HG03108 (cell line): ENCODE data around the gene CIAPIN1.

ENCODE experiments used
- ATAC-seq: cut with Tn5 transposase; IDR thresholded peaks from one replicate; pipeline ENCODE4 v1.9.1; 2021; ENCODE audit warnings: moderate library complexity; ENCODE audit not compliant: unreplicated experiment

The CIAPIN1 gene

DNA sequence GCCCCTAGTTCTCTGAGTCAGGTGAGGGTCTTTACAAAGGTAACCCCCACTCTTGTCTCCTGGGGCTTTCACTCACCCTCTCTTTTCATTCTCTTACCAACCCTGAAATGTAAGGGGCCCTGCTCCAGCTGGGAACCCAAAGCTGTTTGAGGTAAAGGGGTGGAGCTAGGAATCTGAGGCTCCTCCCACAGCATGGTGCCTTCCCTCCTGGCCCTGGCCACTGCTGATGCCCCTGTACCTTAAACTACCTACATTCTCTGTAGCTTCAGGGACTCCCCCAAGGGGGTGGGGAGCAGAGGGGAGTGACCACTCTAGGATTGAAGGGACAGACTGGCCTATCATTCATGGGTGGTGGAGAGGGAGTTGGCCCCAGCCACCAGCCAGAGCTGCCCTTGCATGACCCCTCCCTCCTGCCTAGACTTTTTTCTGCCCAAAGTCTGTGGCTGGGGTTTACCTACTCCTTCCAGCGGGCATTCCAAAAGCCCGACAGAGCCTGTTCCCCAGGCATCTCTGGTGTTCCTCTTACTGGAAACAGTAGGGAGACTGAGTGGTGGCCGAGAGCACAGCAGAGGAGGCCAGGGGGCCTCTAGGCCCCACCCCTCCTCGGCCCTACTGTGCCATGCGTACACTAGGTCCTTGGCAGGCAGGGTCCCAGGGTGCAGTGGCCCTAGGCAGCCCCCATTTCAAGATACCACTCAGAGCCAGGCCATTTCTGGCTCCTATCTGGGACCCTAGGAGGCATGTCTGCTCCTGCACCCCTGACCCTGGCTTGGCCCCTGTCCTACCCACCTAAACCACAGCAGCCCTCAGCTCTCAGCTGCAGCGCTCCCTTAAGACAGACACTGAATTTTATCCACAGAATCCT, 29.6 kb upstream of the CIAPIN1 start:
- ATAC-seq = no peak

DNA sequence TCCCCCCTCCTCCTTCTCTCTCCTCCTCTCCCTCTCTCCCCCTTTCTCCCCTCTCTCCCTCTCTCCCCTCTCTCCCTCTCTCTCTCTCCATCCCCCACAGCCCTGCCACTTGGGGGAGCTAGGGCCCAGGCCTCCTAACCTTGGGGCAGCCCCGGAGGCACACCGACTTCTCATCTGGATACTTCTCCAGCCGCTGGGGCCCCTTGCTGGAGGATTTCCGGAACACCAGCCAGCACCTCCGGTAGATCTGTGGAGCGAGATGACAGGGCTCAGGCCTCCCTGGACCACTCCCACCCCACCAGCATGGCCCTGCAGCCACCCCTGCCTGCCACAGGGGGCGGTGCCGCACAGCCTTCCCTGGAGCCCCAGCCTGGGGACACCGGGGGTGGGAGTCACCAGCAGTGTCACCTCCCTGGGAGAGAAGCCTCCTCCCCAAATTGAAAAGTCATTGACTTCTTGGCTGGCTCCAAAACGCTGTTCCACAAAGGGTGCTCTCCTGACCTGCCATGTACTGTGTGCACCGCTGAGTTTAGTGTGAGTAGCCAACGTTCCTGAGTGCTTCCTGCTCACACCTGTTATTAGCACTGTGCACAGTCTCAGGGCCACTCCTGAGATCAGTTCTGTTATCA, 28.6 kb upstream of the CIAPIN1 start:
- ATAC-seq = peak; percentile 85

DNA sequence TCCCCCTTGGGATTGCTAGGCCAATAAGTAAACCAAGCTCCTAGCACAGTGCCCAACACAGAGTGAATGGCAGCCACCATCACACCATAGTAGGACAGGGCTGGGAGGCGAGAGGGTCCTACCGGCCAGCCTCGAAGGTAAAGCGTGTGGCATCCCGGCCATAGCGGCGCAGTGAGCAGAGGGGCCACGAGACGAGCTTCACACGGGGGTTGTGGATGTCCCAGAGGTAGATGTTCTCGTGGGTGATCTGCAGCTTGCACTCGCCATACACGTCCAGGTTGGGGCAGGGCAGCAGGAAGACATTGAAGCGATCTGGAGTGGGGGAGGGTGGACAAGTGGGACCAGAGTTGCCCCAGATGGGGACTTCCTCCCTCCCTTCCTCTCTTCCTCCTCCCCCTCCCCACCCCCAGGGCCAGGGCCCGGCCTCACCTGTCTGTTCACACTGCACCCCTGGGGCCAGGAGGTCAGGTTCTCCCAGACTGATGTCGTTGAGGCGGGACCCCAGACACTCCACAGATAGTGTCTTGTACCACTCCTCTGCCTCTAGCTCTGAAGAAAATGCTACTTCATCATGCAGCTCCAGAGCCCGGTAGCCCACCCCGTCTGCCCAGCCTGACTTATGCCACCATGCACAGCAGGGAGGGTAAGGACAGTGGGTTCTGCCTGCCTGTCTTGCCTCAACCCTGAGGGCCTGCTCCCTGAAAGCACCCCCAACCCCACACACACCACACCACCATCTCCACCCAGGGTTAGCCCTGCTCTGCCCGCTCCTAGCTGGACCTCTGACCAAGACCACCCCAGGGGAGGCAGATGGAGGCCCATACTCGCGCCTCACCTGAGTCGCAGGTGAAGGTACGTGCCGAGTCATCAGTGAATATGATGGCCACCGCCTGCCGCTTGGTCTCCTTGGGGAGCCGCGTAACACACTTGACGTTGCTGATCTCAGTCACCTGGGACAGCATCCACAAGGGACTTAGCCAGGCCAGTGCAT, 27.8 kb upstream of the CIAPIN1 start:
- no peak for ATAC-seq

DNA sequence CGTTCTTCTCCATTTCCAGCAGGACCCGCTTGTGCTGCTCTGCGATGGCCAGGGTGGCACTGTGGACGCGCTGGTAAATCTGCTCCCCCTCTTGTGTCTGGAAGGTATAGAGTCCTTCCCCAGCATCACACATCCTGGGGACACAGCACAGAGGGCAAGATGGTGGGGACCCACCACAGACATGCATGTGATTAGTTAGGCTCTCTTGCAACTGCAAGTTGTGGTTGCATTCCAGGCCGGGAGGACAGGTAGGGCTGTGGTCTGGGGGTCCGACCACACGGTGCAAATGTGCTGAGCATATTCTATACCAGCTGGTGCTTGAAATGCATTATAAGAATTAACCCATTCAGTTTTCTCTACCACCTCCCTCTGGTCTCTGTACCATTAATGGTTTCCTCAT, 26.7 kb upstream of the CIAPIN1 start:
- no peak for ATAC-seq

DNA sequence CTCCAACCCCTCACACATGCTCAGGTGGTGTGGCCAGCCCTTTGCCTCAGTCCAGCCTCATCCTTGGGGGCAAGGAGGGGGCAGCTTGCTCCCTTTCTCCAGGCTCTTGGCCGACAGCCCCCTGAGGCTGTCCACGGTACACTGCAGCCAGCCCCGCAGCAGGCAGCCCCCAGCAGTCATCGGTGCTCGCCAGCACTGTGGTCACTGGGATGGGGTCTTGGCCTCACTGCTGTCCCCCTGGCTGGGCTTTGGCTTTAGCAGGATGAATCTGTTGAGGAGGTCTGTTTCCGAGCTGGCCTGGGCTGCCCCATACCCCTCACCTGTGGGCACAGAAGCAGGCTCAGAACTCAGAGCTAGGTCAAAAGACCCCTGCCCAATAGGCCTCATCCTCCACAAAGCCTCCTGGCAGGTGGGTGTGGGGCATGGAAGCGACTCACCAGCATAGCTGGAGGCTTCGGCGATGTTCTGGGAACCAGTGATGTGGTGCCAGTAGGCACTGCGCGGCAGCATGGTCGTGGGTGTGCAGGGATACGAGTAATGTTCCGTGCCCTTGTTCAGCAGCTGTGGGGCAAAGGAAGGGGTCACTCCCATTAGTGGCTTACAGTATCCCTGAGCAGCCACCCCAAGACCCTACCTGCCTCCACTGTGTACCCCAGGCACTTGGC, 26.1 kb upstream of the CIAPIN1 start:
- ATAC-seq = no peak

DNA sequence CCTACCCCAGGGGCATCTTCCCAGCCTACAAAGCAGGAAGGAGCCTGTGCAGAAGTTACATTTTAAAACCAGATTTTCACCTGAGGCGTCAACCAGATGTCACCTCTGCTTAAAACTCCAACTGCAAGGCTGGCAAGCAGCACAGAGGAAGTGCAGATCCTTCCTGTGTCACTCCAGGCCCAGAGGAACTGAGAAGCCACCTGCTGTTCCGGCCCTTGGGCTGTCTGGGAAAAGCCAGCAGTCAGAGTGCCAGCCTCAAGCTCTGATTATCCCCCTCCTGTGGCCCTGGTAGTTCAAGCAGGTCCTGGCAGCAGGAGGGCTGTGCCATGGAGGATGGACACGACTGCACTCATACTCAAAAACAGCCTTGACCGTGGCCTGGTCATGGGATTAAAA, 25.5 kb upstream of the CIAPIN1 start:
- no peak for ATAC-seq

DNA sequence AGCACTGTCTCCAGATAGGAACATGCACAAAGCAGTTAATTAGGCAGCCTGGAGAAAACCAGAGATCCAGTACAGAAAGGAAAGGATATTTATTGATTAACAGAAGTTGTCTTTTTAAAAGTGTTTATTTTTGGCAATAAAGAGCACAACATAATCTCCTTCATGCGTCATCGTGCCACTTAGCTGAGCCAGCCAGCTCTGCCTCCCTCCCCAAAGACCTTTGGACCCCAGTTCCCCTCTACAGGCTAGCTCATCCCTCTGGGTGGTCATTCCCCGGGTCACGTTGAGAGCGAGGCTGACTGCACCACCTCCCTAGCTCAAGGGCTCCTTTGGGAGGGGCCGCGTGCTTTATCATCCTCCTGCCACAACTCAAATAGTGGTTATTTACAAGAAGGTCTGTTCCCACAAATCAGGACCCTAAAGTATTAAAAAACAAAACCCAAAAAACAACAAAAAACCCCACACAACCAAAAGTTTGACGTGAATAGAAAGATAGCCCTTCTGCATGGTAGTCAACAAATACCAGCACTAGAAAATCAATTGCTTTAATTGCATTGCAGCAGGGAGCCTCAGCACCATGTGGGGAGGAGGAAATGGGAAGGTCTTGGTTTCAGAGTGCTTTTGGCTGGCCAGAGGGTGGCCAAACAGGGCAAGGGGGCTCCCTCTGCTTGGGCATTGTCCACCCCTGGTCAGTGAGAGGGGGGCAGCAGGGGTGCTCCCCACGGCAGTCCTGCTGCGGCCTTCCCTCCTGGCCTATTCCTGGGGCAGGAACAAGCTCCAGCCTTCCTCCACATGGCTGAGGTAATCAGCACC, 24.9 kb upstream of the CIAPIN1 start:
- no peak for ATAC-seq

DNA sequence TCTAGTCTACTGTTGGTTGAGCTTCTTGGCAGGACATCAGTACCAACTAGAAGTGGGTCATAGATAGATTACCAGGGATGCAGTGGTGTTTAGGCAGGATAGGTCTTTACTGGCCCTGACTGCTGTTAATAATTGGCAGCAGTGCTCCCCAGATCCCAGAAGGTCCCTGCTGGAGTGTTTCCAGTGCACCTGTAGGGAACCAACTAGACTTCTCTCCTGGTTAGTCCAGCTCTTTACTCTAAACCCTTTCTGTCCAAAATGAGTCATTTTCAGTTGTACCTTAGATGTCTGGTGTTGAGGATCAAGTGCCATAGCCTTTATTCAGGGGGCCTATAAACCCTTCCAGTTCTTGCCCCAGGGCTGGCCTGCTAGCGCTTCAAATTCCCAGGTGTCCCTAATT, 24.0 kb upstream of the CIAPIN1 start:
- ATAC-seq = no peak

DNA sequence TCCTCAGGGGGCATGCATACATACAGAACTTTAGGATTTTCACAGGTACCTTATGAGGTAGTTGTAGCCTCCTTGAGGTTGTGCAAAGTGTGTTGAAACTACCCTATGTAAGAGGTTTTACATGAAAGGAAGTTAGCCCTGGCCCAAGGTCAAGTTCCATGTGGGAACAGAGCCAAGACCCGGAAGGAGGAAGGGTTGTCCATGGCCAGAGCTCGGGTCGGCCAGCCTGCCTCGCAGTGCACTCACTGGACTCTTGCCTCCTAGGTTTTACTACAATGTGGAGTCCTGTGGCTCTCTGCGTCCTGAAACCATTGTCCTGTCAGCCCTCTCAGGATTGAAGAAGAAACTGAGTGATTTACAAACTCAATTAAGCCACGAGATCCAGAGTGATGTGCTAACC, 23.5 kb upstream of the CIAPIN1 start:
- ATAC-seq = no peak

DNA sequence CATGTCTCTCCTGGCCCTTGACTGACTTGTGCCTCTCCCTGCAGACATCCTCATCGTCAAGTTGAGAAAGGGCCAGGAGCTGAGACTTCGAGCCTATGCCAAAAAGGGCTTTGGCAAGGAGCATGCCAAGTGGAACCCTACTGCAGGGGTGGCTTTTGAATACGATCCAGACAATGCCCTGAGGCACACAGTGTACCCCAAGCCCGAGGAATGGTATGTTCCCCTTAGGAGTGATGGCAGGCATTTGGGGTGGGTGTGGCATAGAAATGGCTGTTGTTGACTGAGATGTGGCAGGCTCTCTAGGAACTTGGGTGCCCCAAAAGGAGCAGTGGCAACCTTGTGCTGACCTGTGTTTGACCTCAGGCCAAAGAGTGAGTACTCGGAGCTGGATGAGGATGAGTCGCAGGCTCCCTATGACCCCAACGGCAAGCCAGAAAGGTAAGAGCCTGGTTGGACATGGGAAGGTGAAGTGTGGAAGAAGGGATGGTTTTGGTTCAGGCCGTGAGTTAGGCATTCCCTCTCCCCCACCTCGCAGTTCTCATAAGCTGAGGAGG, 22.8 kb upstream of the CIAPIN1 start:
- no peak for ATAC-seq

DNA sequence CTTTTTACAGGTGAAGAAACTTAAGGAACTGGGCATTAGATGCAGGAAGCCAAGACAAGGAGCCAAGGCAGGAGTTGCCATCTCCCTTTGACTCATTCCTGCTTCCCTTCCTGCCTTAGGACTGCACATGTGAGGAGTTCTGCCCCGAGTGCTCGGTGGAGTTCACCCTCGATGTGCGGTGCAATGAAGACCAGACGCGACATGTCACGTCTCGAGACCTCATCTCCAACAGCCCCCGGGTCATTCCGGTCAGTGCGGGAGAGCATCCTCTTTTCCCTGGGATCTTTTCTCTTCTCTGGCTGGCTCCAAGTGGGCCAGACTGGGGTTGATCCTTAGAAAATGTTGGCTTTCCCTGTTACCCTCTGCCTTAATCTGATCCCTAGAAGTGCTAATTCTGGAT, 21.9 kb upstream of the CIAPIN1 start:
- no peak for ATAC-seq

DNA sequence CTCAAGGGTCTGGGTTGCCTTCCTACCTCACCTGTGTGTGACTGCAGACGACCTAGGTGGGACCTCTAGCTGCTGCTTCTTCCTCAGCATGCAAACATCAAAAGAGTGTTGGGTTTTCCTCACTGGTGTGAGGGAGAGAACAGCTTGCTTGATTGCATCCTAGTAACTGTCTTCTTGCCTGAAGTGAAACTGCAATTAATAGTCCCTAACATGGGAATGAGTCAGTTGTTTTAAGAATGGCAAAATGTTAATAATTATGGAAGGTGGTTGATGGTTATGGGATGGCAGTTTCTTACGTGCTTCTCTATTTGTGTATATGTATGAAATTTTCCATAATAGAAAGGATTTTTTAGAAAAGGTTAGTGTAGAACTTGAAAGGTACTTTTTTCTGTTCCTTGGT, 21.2 kb upstream of the CIAPIN1 start:
- no peak for ATAC-seq

DNA sequence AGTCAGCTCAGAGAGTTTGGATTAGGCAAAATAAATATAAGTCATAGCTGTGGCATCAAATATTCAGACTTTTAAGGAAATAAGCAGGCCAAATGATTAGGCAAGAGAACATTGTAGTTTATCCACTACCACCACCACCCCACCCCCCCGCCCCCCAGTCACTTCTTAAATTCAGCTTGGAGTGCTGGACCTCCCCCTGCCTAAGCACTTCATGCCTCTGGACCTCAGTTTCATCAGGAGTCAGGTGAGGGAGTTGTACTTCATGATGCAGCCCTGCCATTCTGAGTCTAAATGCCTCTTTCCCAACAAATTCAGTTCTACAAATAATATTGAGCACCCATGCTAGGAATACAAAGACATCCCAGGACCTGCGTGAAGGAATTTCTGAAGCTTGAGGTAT, 17.3 kb upstream of the CIAPIN1 start:
- ATAC-seq = no peak

DNA sequence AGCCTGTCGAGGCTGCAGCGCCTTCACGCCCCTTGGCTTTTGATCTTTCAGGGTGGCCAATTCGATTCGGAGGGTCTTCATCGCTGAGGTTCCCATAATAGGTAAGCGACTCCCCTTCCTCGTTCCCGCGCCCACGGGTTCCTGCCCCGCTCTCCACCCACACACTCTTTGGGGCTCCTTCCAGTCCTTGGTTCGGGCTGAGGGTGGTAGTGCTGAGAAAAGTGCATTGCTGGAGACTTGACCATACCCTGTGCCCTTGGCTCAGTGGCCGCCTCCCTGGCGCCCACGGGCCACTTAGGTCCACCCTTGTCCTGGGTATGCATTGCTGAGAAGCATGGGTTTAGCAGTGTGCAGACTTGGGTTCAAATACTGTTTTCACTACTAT, 15.8 kb upstream of the CIAPIN1 start:
- no peak for ATAC-seq

DNA sequence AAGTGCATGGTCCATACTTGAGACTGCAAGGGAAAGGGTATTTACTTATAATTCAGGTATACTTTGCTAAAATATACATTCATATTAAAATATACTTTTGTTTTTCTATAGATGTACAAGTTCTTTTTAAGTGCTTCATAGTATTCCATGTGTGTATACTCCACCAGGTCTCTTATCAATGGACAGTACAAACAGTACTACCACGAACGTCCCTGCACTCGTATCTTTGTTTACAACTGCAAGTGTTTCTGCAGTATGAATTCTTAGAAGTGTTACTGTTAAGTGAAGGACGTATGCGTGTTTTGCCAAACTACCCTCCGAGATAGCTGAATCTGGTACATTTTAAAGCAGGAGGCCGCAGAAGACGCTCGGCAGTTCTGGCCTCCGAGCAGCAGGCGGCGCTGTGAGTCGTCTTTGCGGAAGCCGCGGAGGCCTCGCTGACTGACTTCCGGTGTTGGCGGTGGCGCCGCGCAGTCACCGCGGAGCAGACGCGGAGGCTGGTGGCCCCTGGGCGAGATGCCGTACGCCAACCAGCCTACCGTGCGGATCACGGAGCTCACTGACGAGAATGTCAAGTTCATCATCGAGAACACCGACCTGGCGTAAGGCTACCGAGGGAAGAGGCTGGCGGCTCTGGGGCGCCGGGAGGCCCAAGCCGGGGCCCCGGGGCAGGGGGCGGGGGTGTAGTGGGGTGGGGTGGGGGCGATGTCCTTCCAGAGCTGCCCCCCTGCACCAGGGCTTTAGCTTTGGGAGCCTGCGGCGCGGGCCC, 15.2 kb upstream of the CIAPIN1 start, which contains the start of gene POLR2C:
POLR2C (plus strand) TSS at position 471 of the 769 bp plus-strand sequence; CDS start at position 517, 46 bp downstream.
- ATAC-seq = peak; percentile 94

DNA sequence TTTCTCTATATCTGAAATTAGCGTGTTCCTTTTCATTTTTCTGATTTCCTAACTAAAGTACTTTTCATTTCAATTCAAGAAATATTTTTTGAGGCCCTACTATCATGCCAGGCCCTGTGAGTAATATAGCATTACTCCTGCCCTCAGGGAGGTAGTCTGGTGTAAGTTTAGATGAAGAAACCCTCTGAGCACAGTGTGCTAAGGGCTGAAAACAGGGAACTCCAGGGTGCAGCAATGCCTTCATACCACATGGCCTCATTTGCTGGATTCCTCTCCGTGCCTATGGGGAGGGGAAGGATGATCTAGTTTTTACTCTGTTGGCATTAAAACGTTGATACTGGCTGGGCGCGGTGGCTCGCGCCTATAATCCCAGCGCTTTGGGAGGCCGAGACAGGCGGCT, 4.8 kb upstream of the CIAPIN1 start:
- ATAC-seq = no peak

DNA sequence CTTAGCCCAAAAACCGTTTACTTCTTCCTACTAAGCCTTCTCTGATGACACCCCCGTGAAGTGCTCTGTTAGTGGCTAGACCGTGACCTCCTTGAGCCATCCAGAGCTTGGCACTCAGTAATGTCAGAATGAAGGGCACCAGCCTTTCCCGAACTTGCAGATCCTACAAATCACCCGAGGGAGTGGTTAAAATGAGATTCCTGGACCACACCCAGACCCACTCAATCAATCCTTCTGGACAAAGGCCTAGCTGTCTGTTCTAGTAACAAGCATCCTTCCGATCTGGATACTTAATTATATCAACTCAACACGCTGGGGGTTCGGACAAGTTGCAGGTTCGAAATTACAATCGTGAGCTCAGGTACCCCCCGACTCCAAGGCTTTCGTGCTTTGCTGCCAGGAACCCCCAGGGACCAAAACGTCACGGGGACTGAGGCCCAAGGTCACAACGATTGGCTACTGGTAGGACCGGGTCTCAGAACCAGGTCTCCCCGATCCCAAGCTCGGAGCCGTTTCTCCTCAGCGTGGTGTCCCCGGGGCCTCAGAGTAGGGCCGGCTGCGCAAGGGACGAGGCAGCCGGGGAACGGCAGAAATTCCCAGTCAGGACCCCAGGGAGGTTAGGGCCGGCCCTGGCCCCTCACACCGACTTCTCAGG, 527 bp downstream of the CIAPIN1 start:
- peak; percentile 21 for ATAC-seq

DNA sequence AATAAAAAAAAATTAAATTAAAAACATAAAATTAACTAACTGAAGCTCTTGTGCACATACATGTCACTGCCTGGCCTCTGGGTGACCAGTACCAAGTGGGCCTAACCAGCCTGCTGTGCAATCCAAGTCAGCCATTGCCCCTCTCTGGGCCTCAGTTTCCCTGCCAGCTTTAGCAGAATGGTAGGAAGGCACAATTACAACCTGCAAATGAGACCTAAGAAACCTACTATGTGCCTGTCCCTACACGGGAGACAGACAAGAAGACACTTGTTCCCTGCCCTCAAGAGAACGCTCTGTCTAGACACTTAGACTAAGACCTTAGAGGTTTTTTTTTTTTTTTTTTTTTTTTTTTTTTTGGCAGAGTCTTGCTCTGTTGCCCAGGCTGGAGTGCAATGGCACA, 1.7 kb downstream of the CIAPIN1 start:
- no peak for ATAC-seq
